ENCODE data around the gene KCNJ15. TPM values are rescaled to one million over a fixed set of nuclear protein-coding genes. Genes with fewer than 3 reads are reported as not detected.

KCNJ15 gene
- total RNA-seq, 2 experiments from 2014 or later: not detected

DNA sequence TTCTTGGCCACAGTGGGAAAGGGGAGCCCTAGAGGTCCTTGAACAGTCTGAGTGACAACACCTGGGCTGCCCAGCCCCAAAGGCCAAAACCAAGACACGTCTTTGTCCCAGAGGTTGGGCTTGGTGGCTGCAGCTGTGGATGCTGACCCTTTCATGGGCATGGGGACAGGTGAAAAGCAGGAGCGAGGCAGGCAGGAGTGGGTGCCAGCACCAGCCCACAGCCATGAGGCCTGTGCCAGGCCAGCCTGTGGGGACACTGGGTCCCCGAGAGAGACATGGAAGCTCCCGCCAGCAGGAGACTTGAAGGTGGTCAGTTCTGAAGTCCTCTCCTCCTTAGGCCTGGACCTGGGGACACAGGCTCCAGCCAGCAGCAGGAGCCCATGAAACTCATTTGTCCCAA lies 98.6 kb downstream of the KCNJ15 start:
- DNase-seq: no peak
- Mint-ChIP-seq H3K4me3 (no peak overlapping the region), H3K9me3 (no peaks in the 10 kb centered on the region), H3K36me3 (ENCODE audit: low read depth) (no peaks in the 10 kb centered on the region), H3K27ac (no peak overlapping the region), H3K27me3 (no peaks in the 10 kb centered on the region), H3K4me1 (no peaks in the 10 kb centered on the region)
- CTCF ChIA-PET: interaction anchor here (0.5 to 2.2 kb wide), 8 partner anchors 29 to 194 kb away, joined by 3 to 6 read pairs (median 4); no protein-coding TSS in a partner anchor
- POLR2A ChIA-PET: no interaction called here

DNA sequence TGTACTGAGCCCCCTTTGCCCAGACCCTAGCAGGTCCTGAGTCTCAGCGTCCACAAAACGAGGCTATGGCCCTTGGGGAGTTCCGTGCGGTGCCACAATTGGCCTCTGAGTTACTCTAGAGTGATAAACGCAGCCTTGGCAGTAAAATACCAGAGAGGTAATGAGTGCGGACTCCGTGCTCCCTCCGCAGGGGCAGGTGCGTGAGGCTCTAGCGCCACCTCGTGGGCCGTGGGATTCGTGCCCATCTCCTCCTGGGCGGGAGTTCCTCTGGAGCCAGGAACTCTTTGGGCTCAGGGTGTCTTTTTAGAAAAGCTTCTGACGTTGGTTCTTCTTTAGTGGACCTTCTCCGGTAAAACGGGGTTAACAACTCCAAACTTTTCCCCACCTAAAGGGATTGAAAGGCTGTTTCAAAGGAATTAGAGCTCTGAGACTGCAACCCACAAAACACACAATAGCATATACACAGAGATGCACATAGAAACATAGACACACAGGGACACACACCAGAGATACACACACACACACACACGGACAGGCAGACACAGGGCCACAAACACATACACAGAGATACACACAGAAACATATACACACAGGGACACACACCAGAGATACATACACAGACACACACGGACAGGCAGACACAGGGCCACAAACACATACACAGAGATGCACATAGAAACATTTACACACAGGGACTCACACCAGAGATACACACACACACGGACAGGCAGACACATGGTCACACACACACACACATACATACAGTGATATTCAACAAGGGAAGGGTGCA lies 99.4 kb downstream of the KCNJ15 start:
- Mint-ChIP-seq H3K4me1 (no peaks in the 10 kb centered on the region), H3K27ac (no peak overlapping the region), H3K36me3 (ENCODE audit: low read depth) (no peaks in the 10 kb centered on the region), H3K27me3 (no peaks in the 10 kb centered on the region), H3K4me3 (no peak overlapping the region), H3K9me3 (no peaks in the 10 kb centered on the region)
- CTCF ChIA-PET: interaction anchor here (0.6 to 2.2 kb wide), 10 partner anchors 13 to 199 kb away, joined by 3 to 6 read pairs (median 4); no protein-coding TSS in a partner anchor
- DNase-seq: peak; percentile 64
- POLR2A ChIA-PET: no interaction called here

Other genes starting within 250 kb of the KCNJ15 start
- not detected for gene ERG, start 241.5 kb downstream of the KCNJ15 start, total RNA-seq

All from activated CD4-positive, alpha-beta memory T cell treated with anti-CD3 and anti-CD28 coated beads, Interleukin-2, amount 10 ng/mL, durations not matched to agents 7 days and 5 days (primary cell).